LNCAP (cell line): Measurements from ENCODE around the gene PSME3IP1.

Experiments
- CTCF ChIP-seq: fragments of 450-650 bp; IDR thresholded peaks from 2 replicates; pipeline ENCODE4 v1.5.1; 2017; ENCODE audit warnings: mild to moderate bottlenecking

Gene PSME3IP1

GRCh38 chr16:57226701-57227621, 41.1 kb upstream of the PSME3IP1 start:
- TF ChIP-seq CTCF = no peak

- TF ChIP-seq CTCF = no peak
Observed at GRCh38 chr16:57225978-57226377, 40.1 kb upstream of the PSME3IP1 start.

- TF ChIP-seq CTCF = no peak
Observed at GRCh38 chr16:57224651-57225335, 39.0 kb upstream of the PSME3IP1 start.

GRCh38 chr16:57223057-57223456, 37.2 kb upstream of the PSME3IP1 start:
- TF ChIP-seq CTCF = no peak

- no peak for TF ChIP-seq CTCF
Observed at GRCh38 chr16:57216968-57217367, 31.1 kb upstream of the PSME3IP1 start.

GRCh38 chr16:57213462-57213861, 27.6 kb upstream of the PSME3IP1 start:
- TF ChIP-seq CTCF = no peak

- TF ChIP-seq CTCF = no peak
Observed at GRCh38 chr16:57209780-57210179, 23.9 kb upstream of the PSME3IP1 start.
